WERI-Rb-1 (cell line): ENCODE measurements around the gene INS.
A peak's percentile ranks its signal among the peaks of the same experiment; 100 is the strongest.
"Not testable (repeated sequence)": the region's sequence is repeated elsewhere in the genome, so short reads cannot be mapped to it uniquely, and the experiment has no call there.

Experiments used
- DNase-seq: peaks from one replicate; pipeline ENCODE4 v3.0.0-alpha.2; 2020
- H3K27ac ChIP-seq: fragments of 250-450 bp; sonication (Bioruptor Pico); 2 replicates; pipeline ENCODE4 v1.5.1; 2020; ENCODE audit warnings: mild to moderate bottlenecking, moderate library complexity
- H3K27me3 ChIP-seq: fragments of 250-450 bp; sonication (Bioruptor Pico); 2 replicates; pipeline ENCODE4 v1.5.1; 2021; ENCODE audit warnings: mild to moderate bottlenecking, low read depth, moderate library complexity; ENCODE audit not compliant: insufficient read depth, severe bottlenecking
- H3K36me3 ChIP-seq: fragments of 250-450 bp; sonication (Bioruptor Pico); 2 replicates; pipeline ENCODE4 v1.5.1; 2020; ENCODE audit warnings: mild to moderate bottlenecking, moderate library complexity
- H3K4me3 ChIP-seq: 2 replicates; pipeline ENCODE4 v1.5.1; 2011; ENCODE audit warnings: low read depth, mild to moderate bottlenecking, control low read depth, low read length
- H3K9me3 ChIP-seq: fragments of 250-450 bp; sonication (Bioruptor Pico); 2 replicates; pipeline ENCODE4 v1.5.1; 2021; ENCODE audit warnings: mild to moderate bottlenecking, moderate library complexity; ENCODE audit not compliant: severe bottlenecking
- CTCF ChIP-seq: IDR thresholded peaks from 2 replicates; pipeline ENCODE4 v1.5.1; 2011; ENCODE audit warnings: low read depth, mild to moderate bottlenecking, control low read depth, inconsistent platforms, low read length

Gene INS

GRCh38 chr11:2179516-2179915 lies 18.5 kb upstream of the INS start:
- no peak for TF ChIP-seq CTCF
- no peaks in the 10 kb centered on the region for H3K36me3 ChIP-seq
- no peaks in the 10 kb centered on the region for H3K9me3 ChIP-seq
- no peak overlapping the region for H3K4me3 ChIP-seq
- no peak overlapping the region for H3K27ac ChIP-seq
- no peaks in the 10 kb centered on the region for H3K27me3 ChIP-seq
- no peak for DNase-seq

DNA sequence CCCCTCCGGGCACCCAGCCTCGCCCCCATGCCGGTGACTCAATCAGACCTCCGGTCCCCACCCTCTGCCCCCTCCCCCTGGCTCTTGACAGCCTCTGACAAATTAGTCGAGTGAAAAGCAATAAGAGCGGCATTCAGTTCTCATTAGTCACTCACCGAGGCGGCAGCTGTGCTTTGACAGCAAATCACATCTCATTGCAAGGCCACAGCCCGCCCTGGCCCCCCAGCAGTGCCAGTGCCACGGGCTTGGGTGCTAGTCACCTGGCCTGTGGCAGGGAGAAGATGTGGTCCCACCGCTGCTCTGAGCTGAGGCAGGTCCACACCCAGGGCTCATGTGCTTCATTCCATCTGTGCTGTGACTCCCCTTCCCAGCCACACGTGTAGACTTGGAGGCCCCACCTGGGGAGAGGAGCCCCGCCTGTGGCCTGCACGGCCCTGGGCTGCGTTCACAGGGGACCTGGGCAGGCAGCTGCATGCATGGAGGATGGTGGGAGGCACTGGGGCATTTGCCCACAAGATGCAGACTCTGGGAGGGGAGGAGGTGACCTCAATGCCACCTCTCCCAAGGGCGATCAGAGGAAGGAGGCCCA lies 18.0 kb upstream of the INS start:
- no peaks in the 10 kb centered on the region for H3K36me3 ChIP-seq
- H3K27me3 ChIP-seq, result no peaks in the 10 kb centered on the region
- DNase-seq, result no peak
- TF ChIP-seq CTCF, result no peak
- H3K27ac ChIP-seq, result no peak overlapping the region
- no peaks in the 10 kb centered on the region for H3K9me3 ChIP-seq
- no peak overlapping the region for H3K4me3 ChIP-seq

- H3K27ac ChIP-seq, DNase-seq: not testable (repeated sequence)
These were observed 17.2 kb upstream of the INS start for GRCh38 chr11:2178055-2178773.

DNA sequence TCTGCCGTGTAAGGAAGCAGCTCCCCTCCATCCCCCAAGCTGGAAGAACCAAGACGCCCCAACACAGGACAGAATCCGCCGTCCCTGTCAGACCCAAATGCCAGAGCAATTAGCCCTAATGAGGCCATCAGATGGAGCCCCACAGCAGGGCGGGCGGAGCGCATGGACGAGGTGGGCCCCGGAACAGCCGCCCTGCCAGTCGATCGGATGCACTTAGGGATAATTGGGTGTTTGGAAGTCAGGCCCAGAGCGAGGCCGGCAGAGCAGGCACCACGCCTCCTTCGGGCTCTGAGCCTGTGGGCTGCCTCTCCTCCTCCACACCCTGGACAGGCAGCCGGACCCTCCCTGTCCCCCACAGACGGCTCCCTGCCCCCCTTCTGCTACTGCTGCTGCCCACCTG lies 16.1 kb upstream of the INS start:
- TF ChIP-seq CTCF, result no peak
- Histone ChIP-seq H3K36me3 (no peaks in the 10 kb centered on the region), H3K27ac (no peak overlapping the region), H3K4me3 (no peak overlapping the region), H3K27me3 (peaks cover 4% of the 10 kb centered on the region), H3K9me3 (no peaks in the 10 kb centered on the region)
- DNase-seq, result peak; percentile 41

More at GRCh38 chr11:2178055-2178773, 17.2 kb upstream of the INS start:
- not testable (repeated sequence) for H3K9me3 ChIP-seq, H3K4me3 ChIP-seq, H3K36me3 ChIP-seq, H3K27me3 ChIP-seq

GRCh38 chr11:2176389-2176900 lies 15.4 kb upstream of the INS start:
- H3K36me3 ChIP-seq, result no peaks in the 10 kb centered on the region
- no peaks in the 10 kb centered on the region for H3K9me3 ChIP-seq
- H3K27ac ChIP-seq, result no peak overlapping the region
- TF ChIP-seq CTCF, result no peak
- H3K27me3 ChIP-seq, result peaks cover 5% of the 10 kb centered on the region
- no peak overlapping the region for H3K4me3 ChIP-seq
- no peak for DNase-seq

DNA sequence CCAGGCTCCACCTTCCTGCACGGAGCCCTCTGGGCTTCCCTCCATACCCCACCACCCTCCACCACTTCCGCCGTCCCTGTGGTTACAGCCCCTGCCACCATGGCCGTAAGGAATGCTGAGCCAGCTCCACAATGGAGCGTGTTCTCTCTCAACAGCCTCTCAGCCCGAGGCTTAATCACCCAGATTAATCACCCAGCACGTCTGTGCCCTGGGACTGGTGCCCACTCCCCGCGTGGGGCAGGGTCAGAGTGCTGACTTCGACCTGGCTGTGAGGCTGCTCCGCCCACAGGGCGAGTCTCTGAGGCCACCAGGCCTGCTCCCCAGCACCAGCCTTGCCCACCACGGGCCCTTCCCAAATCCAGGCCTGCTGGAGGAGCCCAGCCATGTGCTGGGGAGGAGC lies 14.7 kb upstream of the INS start:
- Histone ChIP-seq H3K36me3 (no peaks in the 10 kb centered on the region), H3K27me3 (peaks cover 5% of the 10 kb centered on the region), H3K27ac (no peak overlapping the region), H3K4me3 (no peak overlapping the region), H3K9me3 (no peaks in the 10 kb centered on the region)
- TF ChIP-seq CTCF, result no peak
- DNase-seq, result no peak
